ENCODE results near the gene R3HCC1L. TPM values are rescaled to one million over a fixed set of nuclear protein-coding genes. Genes with fewer than 3 reads are reported as not detected.

Gene R3HCC1L
- total RNA-seq, 1 donor from 2014 or later: 16.9 TPM

GRCh38 chr10:98240524-98240923, 106.1 kb downstream of the R3HCC1L start:
- TF ChIP-seq CTCF (IDR thresholded peaks at IDR 0.05; ENCODE audit: unreplicated experiment): no peak
- Mint-ChIP-seq H3K4me3 (no peak overlapping the region), H3K36me3 (peaks cover 3% of the 10 kb centered on the region), H3K27ac (no peak overlapping the region), H3K9me3 (no peaks in the 10 kb centered on the region), H3K4me1 (no peaks in the 10 kb centered on the region), H3K27me3 (ENCODE audit: low read depth) (no peaks in the 10 kb centered on the region)
- DNase-seq (ENCODE audit: low spot score in 2 of 2, unreplicated experiment in 2 of 2): no peak

- Mint-ChIP-seq H3K4me1 (no peaks in the 10 kb centered on the region), H3K36me3 (peaks cover 1% of the 10 kb centered on the region), H3K4me3 (no peak overlapping the region), H3K27ac (no peak overlapping the region), H3K27me3 (ENCODE audit: low read depth) (no peaks in the 10 kb centered on the region), H3K9me3 (no peaks in the 10 kb centered on the region)
- no peak for DNase-seq (ENCODE audit: low spot score in 2 of 2, unreplicated experiment in 2 of 2)
- TF ChIP-seq CTCF (IDR thresholded peaks at IDR 0.05; ENCODE audit: unreplicated experiment): no peak
Observed at GRCh38 chr10:98242823-98243222, 108.4 kb downstream of the R3HCC1L start.

- H3K4me3 Mint-ChIP-seq: no peak overlapping the region
- no peaks in the 10 kb centered on the region for H3K4me1 Mint-ChIP-seq
- H3K9me3 Mint-ChIP-seq: no peaks in the 10 kb centered on the region
- DNase-seq (ENCODE audit: low spot score in 2 of 2, unreplicated experiment in 2 of 2): no peak
- H3K27me3 Mint-ChIP-seq (ENCODE audit: low read depth): no peaks in the 10 kb centered on the region
- H3K27ac Mint-ChIP-seq: no peak overlapping the region
- no peak for TF ChIP-seq CTCF (IDR thresholded peaks at IDR 0.05; ENCODE audit: unreplicated experiment)
- H3K36me3 Mint-ChIP-seq: peaks cover 3% of the 10 kb centered on the region
Observed at GRCh38 chr10:98244141-98244540, 109.7 kb downstream of the R3HCC1L start.

- TF ChIP-seq CTCF (IDR thresholded peaks at IDR 0.05; ENCODE audit: unreplicated experiment): no peak
- Mint-ChIP-seq H3K27me3 (ENCODE audit: low read depth) (no peaks in the 10 kb centered on the region), H3K36me3 (peaks cover 8% of the 10 kb centered on the region), H3K27ac (no peak overlapping the region), H3K4me3 (no peak overlapping the region), H3K4me1 (no peaks in the 10 kb centered on the region), H3K9me3 (no peaks in the 10 kb centered on the region)
- no peak for DNase-seq (ENCODE audit: low spot score in 2 of 2, unreplicated experiment in 2 of 2)
Observed at GRCh38 chr10:98244586-98244985, 110.1 kb downstream of the R3HCC1L start.

GRCh38 chr10:98246911-98247805, 112.7 kb downstream of the R3HCC1L start:
- Mint-ChIP-seq H3K4me3 (no peak overlapping the region), H3K36me3 (peaks cover 17% of the 10 kb centered on the region), H3K4me1 (no peaks in the 10 kb centered on the region), H3K27ac (no peak overlapping the region), H3K9me3 (no peaks in the 10 kb centered on the region), H3K27me3 (ENCODE audit: low read depth) (no peaks in the 10 kb centered on the region)
- TF ChIP-seq CTCF (IDR thresholded peaks at IDR 0.05; ENCODE audit: unreplicated experiment): no peak
- no peak for DNase-seq (ENCODE audit: low spot score in 2 of 2, unreplicated experiment in 2 of 2)

Data from mesothelial cell of epicardium (in vitro differentiated cells).